Ishikawa (cell line): ENCODE results near the gene HOXB8.

ENCODE experiments used
- CEBPB ChIP-seq: IDR thresholded peaks from 2 replicates; pipeline ENCODE4 v1.6.1; 2012
- CREB1 ChIP-seq: IDR thresholded peaks from 2 replicates; pipeline ENCODE4 v1.6.1; 2012; ENCODE audit warnings: low read depth
- EGR1 ChIP-seq: IDR thresholded peaks from 2 replicates; pipeline ENCODE4 v1.6.1; 2012
- EP300 ChIP-seq: IDR thresholded peaks from 2 replicates; pipeline ENCODE4 v1.6.1; 2012; ENCODE audit warnings: borderline replicate concordance
- FOXM1 ChIP-seq: IDR thresholded peaks from 2 replicates; pipeline ENCODE4 v1.6.1; 2012; ENCODE audit warnings: low read depth, borderline replicate concordance
- RAD21 ChIP-seq: IDR thresholded peaks from 2 replicates; pipeline ENCODE4 v1.6.1; 2012; ENCODE audit warnings: low read depth
- TAF1 ChIP-seq: IDR thresholded peaks from 2 replicates; pipeline ENCODE4 v1.6.1; 2012; ENCODE audit warnings: low read depth, mild to moderate bottlenecking
- TCF12 ChIP-seq: IDR thresholded peaks from 2 replicates; pipeline ENCODE4 v1.6.1; 2012; ENCODE audit warnings: low read depth
- YY1 ChIP-seq: IDR thresholded peaks from 2 replicates; pipeline ENCODE4 v1.6.1; 2012; ENCODE audit warnings: low read depth
- ZBTB7A ChIP-seq: IDR thresholded peaks from 2 replicates; pipeline ENCODE4 v1.6.1; 2012; ENCODE audit warnings: low read depth
- TF ChIP-seq, protein P1 (sequence below): IDR thresholded peaks from 2 replicates; pipeline ENCODE4 v1.6.1; 2012
- TF ChIP-seq, protein P2 (sequence below): IDR thresholded peaks from 2 replicates; pipeline ENCODE4 v1.6.1; 2012; ENCODE audit warnings: low read depth, mild to moderate bottlenecking

DNA sequence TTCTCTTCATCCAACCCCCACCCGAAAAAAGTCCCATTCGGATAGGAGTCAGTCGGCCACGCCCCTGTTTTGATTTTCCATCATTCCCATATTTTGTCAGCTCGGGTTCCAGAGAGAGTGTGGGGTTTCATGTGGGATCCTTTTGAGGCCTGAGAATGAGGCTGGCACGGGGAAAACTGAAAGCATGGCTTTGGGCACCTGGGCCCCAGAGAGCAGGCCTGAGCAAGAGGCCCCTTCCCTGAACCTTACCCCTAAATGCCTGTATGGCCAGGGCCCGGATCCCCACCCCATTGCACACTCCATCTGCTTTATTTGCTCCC is 32.4 kb downstream of the HOXB8 start:
- TF ChIP-seq, protein P1, sequence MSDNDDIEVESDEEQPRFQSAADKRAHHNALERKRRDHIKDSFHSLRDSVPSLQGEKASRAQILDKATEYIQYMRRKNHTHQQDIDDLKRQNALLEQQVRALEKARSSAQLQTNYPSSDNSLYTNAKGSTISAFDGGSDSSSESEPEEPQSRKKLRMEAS: no peak
- TF ChIP-seq EP300 (no peak), ZBTB7A (no peak), YY1 (no peak), TAF1 (no peak), EGR1 (no peak), TCF12 (no peak), CEBPB (no peak), CREB1 (no peak), RAD21 (no peak), FOXM1 (no peak)
- TF ChIP-seq, protein P2, sequence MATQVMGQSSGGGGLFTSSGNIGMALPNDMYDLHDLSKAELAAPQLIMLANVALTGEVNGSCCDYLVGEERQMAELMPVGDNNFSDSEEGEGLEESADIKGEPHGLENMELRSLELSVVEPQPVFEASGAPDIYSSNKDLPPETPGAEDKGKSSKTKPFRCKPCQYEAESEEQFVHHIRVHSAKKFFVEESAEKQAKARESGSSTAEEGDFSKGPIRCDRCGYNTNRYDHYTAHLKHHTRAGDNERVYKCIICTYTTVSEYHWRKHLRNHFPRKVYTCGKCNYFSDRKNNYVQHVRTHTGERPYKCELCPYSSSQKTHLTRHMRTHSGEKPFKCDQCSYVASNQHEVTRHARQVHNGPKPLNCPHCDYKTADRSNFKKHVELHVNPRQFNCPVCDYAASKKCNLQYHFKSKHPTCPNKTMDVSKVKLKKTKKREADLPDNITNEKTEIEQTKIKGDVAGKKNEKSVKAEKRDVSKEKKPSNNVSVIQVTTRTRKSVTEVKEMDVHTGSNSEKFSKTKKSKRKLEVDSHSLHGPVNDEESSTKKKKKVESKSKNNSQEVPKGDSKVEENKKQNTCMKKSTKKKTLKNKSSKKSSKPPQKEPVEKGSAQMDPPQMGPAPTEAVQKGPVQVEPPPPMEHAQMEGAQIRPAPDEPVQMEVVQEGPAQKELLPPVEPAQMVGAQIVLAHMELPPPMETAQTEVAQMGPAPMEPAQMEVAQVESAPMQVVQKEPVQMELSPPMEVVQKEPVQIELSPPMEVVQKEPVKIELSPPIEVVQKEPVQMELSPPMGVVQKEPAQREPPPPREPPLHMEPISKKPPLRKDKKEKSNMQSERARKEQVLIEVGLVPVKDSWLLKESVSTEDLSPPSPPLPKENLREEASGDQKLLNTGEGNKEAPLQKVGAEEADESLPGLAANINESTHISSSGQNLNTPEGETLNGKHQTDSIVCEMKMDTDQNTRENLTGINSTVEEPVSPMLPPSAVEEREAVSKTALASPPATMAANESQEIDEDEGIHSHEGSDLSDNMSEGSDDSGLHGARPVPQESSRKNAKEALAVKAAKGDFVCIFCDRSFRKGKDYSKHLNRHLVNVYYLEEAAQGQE: no peak
